ENCODE measurements around the gene SMURF1. TPM values are rescaled to one million over a fixed set of nuclear protein-coding genes. Genes with fewer than 3 reads are reported as not detected.

The SMURF1 gene
- total and polyA plus RNA-seq, 2 of the 4 experiments (the other 2 are of a cell fraction), result 13.4 to 20.3 TPM

GRCh38 chr7:99008181-99008631 lies 135.7 kb downstream of the SMURF1 start:
- Histone ChIP-seq H2BK5ac (ENCODE audit: low read depth, low read length, poor library complexity, severe bottlenecking) (no peak overlapping the region), H4K91ac (ENCODE audit: insufficient read depth, low read depth, low read length) (no peak overlapping the region), H3K79me1 (ENCODE audit: low read depth in 1 of 2, low read length in 2 of 2) (peaks cover 0 to 5% of the 10 kb centered on the region in 2 experiments; a peak in 3 of 4 replicates), H4K20me1 (ENCODE audit: insufficient read depth, low read length) (peaks cover 8% of the 10 kb centered on the region; the same call in 1 of the 2 replicates), H4K8ac (ENCODE audit: low read depth in 2 of 2, low read length in 2 of 2) (no peak overlapping the region), H2BK20ac (ENCODE audit: low read depth, low read length) (no peak overlapping the region), H3K36me3 (ENCODE audit: control insufficient read depth, insufficient read depth, low read length) (peaks cover 76% of the 10 kb centered on the region), H3K56ac (ENCODE audit: extremely low read depth, insufficient read depth, low read length) (no peak overlapping the region), H3K4me1 (ENCODE audit: control insufficient read depth, insufficient read depth, low read length) (no peaks in the 10 kb centered on the region), H3K9ac (ENCODE audit: low read depth, low read length) (no peak overlapping the region), H3K18ac (ENCODE audit: low read depth, low read length) (no peak overlapping the region), H3K4me2 (ENCODE audit: low read depth, low read length) (no peak overlapping the region), H3K27ac (ENCODE audit: insufficient read depth, low read length) (no peak overlapping the region), H3K9me1 (ENCODE audit: insufficient read depth, low read length) (no peaks in the 10 kb centered on the region; the same call in 1 of the 2 replicates), H3K4me3 (ENCODE audit: insufficient read depth, low read depth, low read length) (no peak overlapping the region), H2AFZ (replicated peaks; ENCODE audit: low read length, poor library complexity) (no peak overlapping the region), H2BK120ac (ENCODE audit: low read depth, low read length) (no peak overlapping the region), H3K9me3 (ENCODE audit: control insufficient read depth, insufficient read depth, low read length) (no peaks in the 10 kb centered on the region), H3K23ac (ENCODE audit: low read depth, low read length) (no peak overlapping the region), H3K27me3 (ENCODE audit: control insufficient read depth, insufficient read depth, low read length) (no peaks in the 10 kb centered on the region), H3K4ac (ENCODE audit: low read depth, low read length) (no peak overlapping the region), H4K5ac (ENCODE audit: low read depth, low read length) (no peak overlapping the region), H2AK9ac (replicated peaks; ENCODE audit: low read depth, low read length, poor library complexity) (no peak overlapping the region), H3K14ac (replicated peaks; ENCODE audit: low read depth, low read length) (no peak overlapping the region), H2BK15ac (ENCODE audit: low read depth, low read length) (no peak overlapping the region), H2AK5ac (ENCODE audit: low read depth, low read length) (no peak overlapping the region)
- ChIA-PET POLR2A (ENCODE audit: unreplicated experiment) (no interaction called here), CTCF (no interaction called here)
- dilution Hi-C loops (cut with HindIII; ENCODE audit: low sequenced_read_pairs, unreplicated experiment) (no loop called here), intact Hi-C loops (cut with micrococcal nuclease) (no loop called here), in situ Hi-C loops (cut with MboI; ENCODE audit: low sequenced_read_pairs) (no loop called here)
- DNase-seq (no peak), ATAC-seq (ENCODE audit: low read depth) (no peak)
- no TSS peak for BruUV-seq (replicated peaks)
- 95% methylated on average over 7 of the region's 23 CpGs; no CpG with 5 or more reads in 1 of the 2 experiments for WGBS, 2 experiments (ENCODE audit: extremely low coverage in 2 of 2, insufficient read length in 1 of 2)
- TF ChIP-seq USF2 (IDR thresholded peaks at IDR 0.05; ENCODE audit: low read depth, low read length) (no peak), CEBPB (IDR thresholded peaks at IDR 0.05; ENCODE audit: low read depth, low read length) (no peak), SMC3 (IDR thresholded peaks at IDR 0.05; ENCODE audit: low read depth, low read length) (no peak), MAFK (IDR thresholded peaks at IDR 0.05; ENCODE audit: low read depth, low read length) (no peak), MAZ (IDR thresholded peaks at IDR 0.05; ENCODE audit: borderline replicate concordance, low read depth, low read length) (no peak), RCOR1 (IDR thresholded peaks at IDR 0.05; ENCODE audit: insufficient replicate concordance, low read length) (no peak), FOS (IDR thresholded peaks at IDR 0.05; ENCODE audit: low read depth, low read length) (no peak), NFE2L2 (IDR thresholded peaks at IDR 0.05; ENCODE audit: low read depth, low read length) (no peak), MXI1 (IDR thresholded peaks at IDR 0.05; ENCODE audit: borderline replicate concordance, low read depth, low read length) (no peak)
